ENCODE results near the gene PKNOX2.
A peak's percentile ranks its signal among the peaks of the same experiment; 100 is the strongest.

Gene PKNOX2

DNA sequence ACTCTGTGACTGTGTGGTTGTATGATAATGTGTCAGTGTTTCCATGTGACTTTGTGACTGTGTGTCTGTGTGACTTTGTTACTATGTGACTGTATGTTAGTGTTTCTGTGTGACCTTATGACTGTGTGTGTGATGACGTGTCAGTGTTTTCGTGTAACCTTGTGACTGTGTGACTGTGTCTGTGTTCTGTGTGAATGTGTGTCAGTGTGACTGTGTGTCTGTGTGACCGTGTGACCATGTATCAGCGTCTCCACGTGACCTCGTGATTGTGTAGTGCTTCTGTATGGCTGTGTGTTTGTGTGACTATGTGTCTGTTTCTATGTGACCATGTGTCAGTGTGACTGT is 9.5 kb upstream of the PKNOX2 start:
- no peak for DNase-seq

DNA sequence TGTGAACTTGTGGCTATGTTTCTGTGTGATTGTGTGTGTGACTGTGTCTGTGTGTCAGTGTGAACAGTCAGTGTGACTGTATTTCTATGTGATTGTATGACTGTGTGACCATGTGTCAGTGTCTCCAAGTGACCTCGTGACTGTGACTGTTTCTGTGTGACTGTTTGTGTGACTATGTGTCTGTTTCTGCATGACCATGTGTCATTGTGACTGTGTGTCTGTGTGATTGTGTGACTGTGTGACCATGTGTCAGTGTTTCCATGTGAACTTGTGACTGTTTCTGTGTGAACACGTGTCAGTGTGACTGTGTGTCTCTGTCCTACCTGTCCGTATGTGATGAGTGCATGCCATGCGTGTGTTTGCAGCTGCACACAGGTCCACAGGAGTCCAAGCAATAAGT is 8.8 kb upstream of the PKNOX2 start:
- DNase-seq = no peak

DNA sequence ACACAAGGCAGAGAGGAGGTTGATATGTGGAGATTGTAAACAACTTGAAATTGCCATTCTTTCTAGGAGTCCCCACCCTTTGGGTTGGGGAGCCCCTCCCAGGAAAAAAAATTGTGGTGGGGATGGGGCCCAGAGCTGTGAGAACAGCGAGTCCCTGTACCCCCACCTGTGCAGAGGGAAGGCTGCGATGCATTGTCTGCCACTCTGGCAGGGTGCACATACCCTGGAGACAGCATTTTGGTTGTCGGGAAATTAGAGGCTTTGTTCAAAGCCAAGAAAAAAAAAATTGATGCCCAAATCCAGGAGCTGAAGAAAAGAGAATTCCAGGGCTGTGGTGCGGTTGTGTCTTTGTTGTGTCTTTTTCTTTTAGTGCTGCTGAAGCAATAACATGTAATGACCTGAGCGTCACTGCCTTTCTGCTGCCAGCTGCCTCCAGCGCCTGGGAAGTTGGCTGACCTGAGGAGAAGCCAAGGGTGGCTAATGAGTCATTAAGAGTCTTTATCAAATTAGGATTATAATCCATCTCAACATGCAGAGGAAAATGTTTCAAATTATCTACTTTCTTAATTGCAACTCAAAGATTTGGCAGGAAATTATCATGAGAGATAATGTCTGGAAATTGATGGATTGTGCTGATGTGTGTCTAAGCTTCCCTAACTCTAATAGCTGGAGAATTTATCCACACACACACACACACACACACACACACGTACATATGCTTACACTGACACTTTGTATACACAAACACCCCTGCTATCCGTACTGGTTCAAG is 8.0 kb upstream of the PKNOX2 start:
- no peak for DNase-seq

DNA sequence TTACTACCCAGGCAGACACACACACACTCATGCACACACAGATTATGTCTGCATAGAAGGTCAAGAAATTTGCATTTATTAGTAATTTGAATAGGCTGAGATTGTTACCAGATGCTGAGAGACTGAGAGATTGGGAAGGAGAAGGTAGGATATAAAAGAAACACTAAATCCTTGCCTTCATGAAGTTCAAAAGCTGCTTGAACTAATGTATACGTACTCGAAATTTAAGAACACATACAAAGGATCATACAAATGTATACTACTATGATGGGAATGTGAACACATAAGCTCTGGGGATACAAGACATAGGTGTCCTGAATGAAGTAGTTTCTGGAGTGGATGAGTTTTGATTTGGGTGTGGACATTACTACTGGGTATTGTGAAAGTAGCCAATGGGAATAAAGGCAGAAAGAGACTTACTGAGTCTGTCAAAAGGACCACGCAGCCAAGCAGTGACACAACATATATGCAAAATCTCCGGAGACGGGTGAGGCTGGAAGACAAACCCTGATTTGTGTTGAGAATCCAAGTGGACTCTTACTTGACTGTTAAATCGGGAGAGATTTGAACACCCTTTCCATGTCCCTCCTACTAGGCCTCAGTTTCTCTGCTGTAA is 7.3 kb upstream of the PKNOX2 start:
- no peak for DNase-seq

DNA sequence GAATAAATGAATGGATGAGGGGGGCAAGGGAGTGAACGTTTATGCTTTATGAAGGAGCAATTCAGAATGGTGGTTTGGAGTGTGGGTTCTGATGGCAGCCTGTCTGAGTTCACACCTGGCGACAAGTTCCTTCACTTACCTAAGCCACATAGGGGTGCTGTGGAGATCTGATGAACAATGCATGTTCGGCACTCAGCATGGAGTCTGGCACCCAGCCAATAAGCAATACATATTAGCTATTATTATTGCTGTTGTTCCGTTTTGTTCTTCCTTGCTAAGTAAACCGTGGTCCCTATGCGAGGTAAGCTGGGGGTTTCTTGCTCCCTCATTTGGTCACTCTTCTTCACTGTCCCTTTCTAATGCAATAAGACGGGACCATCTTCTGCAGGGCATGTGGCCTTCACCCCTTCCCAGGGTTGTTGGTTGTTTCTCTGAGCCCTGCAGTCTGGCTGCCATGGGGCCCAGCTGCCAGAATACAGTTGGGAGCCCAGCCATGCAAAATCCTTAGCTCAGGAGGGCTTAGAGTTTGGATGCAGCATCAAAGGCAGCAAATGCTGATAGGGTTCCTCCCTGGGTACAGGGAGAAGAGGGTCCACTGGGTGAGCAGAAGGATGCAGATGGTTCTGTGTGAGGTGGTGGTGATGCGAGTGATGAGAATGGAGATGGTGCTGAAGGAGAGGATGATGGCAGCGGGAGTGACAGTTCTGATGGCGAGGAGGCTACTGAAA is 6.4 kb upstream of the PKNOX2 start:
- DNase-seq = no peak

DNA sequence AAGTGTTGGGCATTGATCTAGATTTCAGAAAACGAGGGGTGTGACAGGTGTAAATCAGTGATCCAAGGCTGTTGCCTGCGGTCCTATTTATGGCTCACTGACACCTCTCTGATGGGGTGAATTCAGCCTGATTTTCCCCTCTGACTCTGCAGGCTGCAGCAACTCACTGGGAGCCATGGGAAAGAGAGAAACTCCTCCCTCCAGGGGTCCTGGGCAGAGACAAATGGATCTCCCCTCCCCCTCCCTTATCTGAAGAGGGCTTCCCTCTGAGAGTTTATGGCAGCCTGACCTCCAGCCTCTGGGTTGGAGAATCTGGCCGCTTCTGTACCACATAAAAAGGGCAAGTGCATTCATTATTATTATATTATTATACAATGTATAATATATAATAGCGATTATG is 1.8 kb upstream of the PKNOX2 start:
- no peak for DNase-seq

DNA sequence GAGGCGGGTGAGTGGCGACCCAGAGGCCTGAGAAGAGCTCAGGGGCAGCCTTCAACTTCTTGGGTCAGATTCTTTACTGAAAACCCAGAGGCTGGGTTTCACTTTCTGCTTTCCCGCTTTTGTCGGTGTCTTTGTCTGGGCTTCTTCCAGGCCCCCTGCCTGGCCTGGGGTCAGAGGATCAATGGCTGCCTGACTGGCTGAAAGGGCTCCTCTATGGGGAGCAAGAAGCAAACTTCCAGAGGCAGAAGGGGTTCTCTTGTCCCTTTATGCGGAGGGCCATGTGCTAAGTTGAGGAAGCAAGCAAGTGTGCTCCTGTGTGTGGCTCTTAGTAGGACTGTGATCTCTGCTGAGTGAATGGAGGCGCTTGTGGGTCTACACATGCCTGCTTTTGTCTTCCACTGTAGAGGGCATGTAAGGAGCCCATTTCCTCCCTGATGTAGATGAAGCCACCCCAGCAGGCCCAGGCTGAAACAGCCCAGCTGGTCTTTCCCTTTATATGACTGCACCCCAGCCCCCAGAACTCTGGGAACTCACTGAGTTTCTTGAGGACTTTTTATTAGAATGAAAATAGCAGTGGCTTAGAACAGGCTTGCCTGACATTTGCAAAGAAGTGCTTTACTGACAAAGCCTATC is 1.0 kb upstream of the PKNOX2 start:
- no peak for DNase-seq

DNA sequence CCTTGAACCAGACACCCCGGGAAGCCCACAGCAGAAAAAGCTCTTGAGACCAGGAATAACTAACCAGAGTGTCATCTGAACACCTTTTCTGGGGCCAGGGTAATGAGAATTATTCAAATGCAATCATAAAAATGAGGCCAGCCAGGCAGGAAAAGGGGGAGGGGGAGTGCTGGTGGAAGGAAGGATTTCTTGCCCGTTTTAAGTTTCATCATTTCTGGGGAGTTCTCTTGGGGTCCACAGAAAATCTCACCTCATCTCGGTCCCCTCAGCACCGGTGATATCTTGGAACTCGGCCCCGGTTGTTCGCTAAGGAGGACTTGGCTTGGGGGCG is 495 bp upstream of the PKNOX2 start:
- no peak for DNase-seq

DNA sequence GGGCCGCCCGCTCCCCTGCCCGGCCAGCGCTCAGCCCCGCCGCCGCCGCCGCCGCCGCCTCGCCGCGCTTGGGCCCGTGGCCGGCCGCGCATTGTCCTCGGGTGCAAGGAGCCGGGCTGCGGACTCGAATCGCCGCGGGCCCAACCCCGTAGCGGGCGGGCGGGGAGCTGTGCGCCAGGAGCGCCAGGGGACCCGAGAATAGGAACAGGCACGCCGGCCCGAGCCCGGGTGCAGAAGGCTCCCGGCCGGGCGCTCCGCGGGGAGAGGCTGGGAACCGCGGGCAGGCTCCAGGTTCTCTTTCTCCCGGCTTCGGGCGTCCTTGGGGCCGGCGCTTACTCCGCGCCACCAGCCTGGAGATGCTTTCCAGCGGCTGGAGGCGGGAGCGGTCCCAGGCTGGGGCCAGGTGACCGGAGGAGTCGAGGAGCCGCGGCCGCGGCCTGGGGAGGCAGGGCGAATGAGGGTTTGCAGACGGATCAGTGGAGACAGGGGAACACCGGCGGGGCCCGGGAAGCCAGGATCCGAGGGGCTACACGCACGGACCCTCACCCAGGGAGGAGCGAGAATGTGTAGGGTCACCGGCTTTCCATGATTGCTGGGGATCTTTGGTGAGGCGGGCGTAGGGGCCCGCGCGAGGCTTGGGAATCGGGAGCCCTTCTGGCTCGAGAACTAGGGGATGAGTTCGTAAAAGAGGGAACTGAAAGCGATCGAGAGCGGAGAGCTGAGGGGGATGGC is 726 bp downstream of the PKNOX2 start:
- DNase-seq = peak; percentile 21

DNA sequence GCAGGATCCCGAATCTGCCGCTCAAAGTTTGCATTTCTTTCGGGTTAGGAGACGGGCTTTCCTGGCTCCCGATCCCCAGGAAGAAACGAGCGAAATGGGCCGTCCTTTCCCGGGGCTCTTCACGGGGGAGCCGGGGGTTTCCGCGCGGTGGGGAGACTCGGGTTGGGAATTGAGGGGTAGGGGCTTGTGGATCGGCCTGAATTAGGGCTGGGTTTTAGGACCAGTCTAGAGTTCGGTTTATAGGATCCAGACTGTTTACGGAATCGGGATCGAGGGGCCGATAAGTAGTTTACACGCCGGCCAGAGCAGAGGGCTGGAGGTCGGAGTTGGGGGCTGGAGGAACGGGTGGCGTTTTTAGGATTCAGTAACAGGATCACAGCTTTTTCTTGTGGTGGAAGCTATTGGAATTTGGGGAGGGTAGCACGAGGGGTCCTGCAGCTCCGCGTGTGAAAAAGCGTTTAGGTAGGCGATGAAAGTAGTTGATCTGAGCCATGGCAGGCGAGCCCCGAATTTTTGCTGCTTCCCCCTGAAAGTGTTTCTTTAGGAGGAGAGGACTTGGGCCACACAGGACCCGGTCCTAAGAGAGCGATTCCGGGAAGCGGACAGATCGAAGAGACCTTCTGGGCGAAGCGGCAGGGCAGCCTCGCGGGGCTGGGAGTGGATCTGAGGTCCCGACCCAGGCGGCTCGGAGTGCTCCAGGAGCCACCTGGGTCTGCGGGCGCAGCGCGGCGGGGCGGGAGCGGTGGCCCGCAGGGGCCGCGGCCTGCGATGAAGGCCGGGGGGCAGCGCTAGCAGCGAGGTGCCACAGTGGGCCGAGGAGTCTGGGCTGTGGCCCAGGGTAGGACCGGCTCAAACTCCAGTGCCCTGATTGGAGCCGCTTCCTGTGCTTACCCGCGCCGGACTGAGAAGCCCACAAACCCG is 1.6 kb downstream of the PKNOX2 start:
- DNase-seq = no peak

DNA sequence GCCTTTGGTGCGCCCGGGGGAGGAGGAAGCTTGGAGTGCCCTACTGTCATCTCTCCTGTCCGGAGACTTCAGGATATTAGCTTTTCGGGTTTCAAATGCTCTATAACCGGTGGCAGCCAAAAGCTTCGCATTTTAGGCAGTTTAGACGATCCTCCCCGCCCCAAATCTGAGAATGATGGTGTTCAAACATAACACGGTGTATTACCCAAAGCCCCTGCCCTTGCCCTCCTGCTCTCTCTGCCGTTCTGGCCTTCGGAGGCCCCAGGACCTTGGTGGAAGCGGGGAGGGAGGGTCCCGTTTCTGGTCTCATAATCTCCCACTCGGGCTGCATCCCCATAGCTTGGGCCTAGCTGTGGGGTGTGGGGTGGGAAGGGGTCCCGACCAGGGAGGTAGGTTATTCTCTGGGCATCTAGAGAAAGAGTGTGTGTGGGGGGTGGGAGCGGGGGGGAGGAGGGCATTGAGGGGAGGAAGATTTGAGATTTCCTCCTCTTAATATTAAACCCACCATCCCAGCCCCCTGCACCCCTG is 2.3 kb downstream of the PKNOX2 start:
- no peak for DNase-seq

DNA sequence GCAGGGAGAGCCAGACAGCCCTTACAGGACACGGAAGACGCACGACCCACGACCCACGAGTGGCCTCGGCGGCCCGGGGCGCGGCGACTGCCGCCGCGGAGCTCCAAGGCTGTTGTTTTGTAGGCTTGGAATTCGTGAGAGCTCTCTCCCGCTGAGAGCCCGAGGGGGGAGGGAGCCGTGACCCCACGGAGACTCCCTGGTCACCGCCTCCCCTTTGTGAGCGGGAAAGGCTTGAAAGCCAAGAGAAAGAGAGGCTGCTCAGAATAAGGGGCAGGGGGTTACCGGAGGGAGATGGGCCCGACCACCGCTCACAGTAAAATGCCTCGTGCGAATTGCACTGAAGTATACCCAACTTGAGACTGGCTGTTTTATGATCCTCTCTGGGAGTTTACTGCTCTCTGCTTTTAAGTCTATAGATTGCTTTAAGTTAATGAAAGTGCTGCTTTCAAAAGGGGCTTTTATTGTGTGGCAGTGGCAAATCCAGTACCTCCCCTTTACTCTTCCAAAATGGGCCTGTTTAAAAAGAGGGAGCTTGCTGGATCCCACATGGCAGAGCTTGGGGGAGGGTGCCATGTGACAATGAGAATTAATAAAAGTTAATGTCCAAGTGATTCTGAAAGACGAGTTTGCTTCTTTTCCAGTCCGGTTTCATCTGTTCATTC is 2.9 kb downstream of the PKNOX2 start:
- DNase-seq = no peak

DNA sequence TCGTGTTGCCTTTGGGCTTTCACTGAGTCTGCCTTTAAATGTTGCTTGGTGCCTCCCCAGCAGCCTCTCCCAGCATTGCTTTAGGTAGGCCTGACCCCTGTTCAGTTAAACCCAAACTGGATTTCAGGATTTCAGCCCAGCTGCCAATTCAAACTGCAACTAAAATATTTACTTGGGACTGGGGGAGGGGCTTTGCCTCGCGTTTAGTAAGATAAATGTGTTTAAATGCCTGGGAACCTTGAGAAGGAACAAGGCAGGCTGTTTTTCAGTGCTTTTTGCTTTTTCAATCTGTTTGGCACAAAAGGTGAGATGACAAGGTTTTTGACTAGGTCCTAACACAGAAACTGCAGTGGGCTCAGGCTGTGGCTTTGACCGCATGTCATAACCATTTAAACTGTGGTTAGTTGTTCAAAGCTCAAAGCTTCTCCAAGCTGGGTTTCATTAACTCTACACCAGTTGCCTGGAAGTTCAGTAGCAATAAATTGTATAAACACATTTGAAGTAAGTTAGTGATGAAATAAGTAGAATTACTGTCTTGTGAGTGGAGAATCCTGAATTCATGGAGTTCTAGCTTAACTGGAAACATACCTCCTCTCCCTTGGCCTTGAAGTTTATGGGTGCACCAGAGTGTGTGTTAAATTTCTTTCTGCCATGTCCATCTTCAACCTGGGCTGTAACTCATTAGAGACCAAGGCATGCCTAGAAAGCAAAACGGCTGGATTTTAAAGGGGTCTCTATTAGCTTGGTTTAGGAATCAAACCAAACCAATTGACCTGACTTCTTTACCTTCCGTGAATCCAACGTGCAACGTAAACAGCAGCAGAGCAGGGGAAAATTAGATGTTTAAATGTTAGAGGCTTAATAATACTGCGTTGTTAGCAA is 3.6 kb downstream of the PKNOX2 start:
- DNase-seq = no peak

DNA sequence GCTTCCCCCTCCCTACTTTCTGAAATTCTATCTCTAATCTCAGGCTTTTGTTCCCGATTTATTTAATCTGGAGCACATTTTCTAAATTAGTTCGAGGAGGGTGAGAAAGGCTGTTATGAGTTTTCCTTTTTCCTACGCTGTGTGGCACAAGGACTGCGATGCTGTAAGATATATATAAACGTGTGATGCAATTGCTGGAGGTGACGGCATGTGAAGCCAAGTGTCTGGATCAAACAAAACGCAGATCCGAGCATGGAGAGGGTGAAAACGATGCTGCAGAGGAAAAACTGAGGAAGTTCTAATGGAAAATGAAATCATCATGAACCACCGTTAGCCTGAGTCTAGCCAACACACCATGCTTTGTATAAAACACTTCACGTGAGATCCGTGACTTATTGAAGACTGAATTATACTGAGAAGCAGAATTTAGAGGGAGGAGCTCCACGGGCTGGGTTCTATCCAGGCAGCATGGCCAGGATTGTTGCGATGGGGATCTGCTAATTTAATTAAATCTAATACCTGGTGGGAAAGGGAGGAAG is 4.4 kb downstream of the PKNOX2 start:
- DNase-seq = no peak

DNA sequence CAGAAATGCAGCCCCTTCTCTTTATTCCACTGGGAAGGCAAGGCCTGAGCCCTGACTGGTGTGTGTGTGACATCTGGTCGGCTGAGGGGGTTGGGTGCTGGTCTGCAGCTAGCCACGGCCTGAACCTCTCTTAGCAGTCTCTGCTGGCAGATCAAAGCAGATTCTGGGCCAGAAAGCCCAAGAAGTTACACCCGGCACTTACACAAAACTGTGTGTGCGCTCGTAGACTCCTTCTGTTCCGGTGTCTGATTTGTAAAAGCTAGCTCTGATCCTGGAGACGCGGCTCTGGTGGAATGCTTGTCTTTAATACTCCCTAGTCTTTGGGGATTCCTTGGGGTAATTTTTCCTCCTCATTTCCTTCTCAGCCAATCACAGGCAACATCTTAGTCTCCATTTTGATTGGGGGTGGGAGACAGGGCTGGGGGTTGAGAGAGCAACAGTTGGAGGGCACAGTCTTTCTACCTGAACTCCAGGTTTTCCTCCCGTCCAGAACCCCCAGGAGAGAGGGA is 5.5 kb downstream of the PKNOX2 start:
- DNase-seq = no peak

DNA sequence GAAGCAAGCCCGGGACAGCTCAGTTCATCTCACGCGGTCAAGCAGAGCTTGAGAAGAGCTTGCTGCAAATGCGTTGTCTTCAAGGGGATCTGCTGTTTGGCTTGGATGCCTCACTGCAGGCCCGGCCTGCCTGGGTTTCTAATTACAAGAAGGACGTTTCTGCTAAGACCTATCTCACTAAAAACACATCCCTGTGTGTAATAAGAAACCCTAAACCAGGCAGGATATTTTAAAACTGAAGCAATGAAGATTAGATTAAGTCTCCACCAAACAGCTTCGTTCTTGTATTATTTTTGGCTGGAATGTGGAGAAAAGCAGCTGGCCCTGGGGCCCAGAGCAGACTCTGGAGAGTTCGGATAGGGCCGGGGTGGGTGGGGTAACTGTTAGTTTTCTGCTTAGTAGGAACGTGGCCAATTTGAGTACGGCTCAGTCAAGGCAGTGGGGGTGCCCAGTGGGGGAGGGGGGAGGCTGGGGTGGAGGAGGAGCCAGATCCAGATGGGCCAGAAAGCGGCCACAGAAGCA is 6.0 kb downstream of the PKNOX2 start:
- no peak for DNase-seq

DNA sequence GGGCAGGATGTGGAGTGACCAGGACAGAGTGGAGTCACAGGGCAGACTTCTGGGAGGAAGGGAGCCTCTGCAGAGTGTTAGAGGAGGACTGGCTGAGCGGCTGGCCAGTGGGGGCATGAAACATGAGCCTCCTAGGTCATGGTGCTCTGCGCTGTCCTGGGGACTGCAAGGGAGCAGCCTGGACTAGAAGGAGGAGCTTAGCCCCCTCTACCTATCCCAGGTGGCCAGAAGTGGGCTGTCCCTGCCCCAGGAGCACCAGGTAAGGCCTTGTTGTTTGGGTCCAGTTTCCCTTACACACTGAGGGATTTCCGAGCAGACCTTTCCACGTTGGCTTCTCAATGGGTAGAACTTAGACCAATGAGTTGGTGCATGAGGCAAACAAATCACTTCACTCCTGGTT is 7.4 kb downstream of the PKNOX2 start:
- DNase-seq = no peak

DNA sequence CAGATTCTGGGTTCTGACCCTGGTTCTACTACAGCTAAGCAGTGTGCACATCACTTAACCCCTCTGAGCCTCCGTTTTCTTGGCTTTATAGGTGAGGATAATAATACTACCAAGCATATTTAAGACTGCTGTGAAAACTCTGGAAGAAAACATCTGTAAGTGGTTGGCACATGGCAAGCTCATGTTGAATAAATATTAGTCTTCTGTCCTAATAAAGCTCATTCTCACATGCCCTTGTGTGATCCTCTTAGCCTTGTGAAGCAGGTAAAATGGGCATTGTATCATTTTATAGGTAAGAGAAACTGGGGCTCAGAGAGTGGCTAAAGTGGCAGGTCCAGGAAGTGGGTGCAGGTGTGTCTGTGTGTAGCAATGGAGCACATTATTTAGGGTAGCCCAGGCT is 8.5 kb downstream of the PKNOX2 start:
- no peak for DNase-seq

DNA sequence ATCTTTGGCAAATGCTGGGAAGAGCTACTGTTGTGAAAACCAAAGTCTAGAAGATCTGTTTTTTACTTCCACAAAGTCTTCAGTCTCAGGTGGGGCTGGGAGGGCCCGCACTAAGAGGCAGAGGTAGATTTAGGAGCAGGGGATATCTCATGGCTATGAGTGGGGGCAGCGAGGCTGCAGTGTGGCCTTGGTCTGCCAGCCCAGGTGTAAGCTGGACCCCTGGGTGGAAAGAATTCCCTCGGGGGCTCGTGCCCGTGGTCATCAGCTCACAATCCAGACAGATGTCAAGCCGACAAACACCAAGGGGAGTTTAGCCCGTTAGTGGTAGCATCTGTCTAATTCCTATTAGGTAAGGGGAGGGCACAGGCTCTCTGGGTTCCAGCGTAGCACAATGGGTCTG is 9.0 kb downstream of the PKNOX2 start:
- DNase-seq = no peak

DNA sequence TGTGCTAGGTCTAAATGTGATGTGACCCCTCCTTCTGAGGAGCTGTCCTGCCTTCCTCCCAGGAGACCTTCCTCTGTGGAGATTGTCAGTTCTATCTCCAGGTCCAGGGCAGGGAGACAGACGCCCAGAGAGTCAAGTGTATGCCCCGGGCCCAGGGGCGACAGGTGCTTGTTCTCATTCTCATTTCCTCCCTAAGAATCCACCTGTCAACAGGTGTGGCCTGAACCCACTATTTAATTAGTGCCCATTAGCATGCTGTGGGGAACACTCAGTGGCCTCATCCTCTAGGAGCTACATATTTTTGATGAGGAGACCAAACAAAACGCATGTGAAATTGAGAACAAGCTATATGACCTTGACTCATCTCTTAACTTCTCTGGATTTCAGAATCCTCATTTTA is 9.5 kb downstream of the PKNOX2 start:
- no peak for DNase-seq
